HepG2 (cell line): ENCODE results near the gene KEL. TPM values are rescaled to one million over a fixed set of nuclear protein-coding genes. Genes with fewer than 3 reads are reported as not detected.

Experiments
- ATAC-seq: fragments of 200-7000 bp; cut with Tn5 transposase; 3 replicates; pipeline ENCODE4 v1.9.1; 2020; ENCODE audit warnings: mild to moderate bottlenecking, moderate library complexity
- BruUV-seq: library from RNA; stranded (reverse); fragments of 400-500 nt; replicated peaks from 2 replicates; lab custom pipeline; 2021; lab: Mats Ljungman, UMichigan
- CTCF ChIA-PET: fragments of 300-600 bp; formaldehyde crosslinking; extraction: SDS; loops from one replicate; lab custom pipeline; 2021; ENCODE audit warnings: low total read pairs, inconsistent platforms, low intra/inter-chr PET ratio; lab: Yijun Ruan, JAX
- POLR2A ChIA-PET: fragments of 350-600 bp; sonication (Branson Sonifier 250); formaldehyde crosslinking; loops from one replicate; lab custom pipeline; 2020; ENCODE audit warnings: antibody characterized with exemption, inconsistent platforms; lab: Yijun Ruan, JAX
- DNase-seq: peaks from one replicate; pipeline ENCODE4 v3.0.0-alpha.2; 2015; ENCODE audit warnings: low spot score
- FAIRE-seq: peaks from 3 replicates; lab custom pipeline; 2011; peaks lifted over from hg19 to GRCh38; lab: Jason Lieb, UNC
- H2AFZ ChIP-seq: one replicate; pipeline ENCODE4 v1.6.1; 2011; ENCODE audit warnings: low read length, inconsistent platforms
- H3K27ac ChIP-seq: fragments of 300-600 bp; 3 replicates; pipeline ENCODE4 v1.8.0; 2011; ENCODE audit warnings: mixed run types, mild to moderate bottlenecking, mixed read lengths, low read length, inconsistent platforms; ENCODE audit not compliant: insufficient read depth; ENCODE audit errors: extremely low read length
- H3K27me3 ChIP-seq, 2 experiments: fragments of 200-600 bp in 1 of 2; 2 replicates in 1 of 2; 3 replicates in 1 of 2; pipeline versions ENCODE4 v1.6.0 to v1.8.0; 2011; ENCODE audit warnings: low read length in 2 of 2, mild to moderate bottlenecking in 2 of 2, moderate library complexity in 2 of 2, inconsistent platforms in 1 of 2; ENCODE audit not compliant: insufficient read depth in 2 of 2, control insufficient read depth in 1 of 2
- H3K36me3 ChIP-seq, 2 experiments: fragments of 200-600 bp in 1 of 2; replicated peaks in 1 of 2; 2 replicates in 1 of 2; 3 replicates in 1 of 2; pipeline versions ENCODE4 v1.5.1 to v1.8.0; 2011; ENCODE audit warnings: low read length in 2 of 2, inconsistent platforms in 1 of 2; ENCODE audit not compliant: insufficient read depth in 2 of 2, control insufficient read depth in 1 of 2
- H3K4me1 ChIP-seq: 2 replicates; pipeline ENCODE4 v1.5.1; 2012; ENCODE audit warnings: low read length, inconsistent platforms; ENCODE audit not compliant: insufficient read depth
- H3K4me2 ChIP-seq: 2 replicates; pipeline ENCODE4 v1.6.0; 2011; ENCODE audit warnings: low read depth, low read length, inconsistent platforms
- H3K4me3 ChIP-seq, 3 experiments: fragments of 200-600 bp in 1 of 3; sonication (generic), shearing (Covaris generic) in 1 of 3; replicated peaks in 1 of 3; 2 replicates each; pipeline ENCODE4 v1.5.1; 2011 to 2016; ENCODE audit warnings: low read length in 3 of 3, inconsistent platforms in 2 of 3, low read depth in 2 of 3, mild to moderate bottlenecking in 2 of 3, control low read depth in 1 of 3, mixed read lengths in 1 of 3; ENCODE audit not compliant: insufficient read depth in 1 of 3
- H3K79me2 ChIP-seq: one replicate; pipeline ENCODE4 v1.6.1; 2011; ENCODE audit warnings: low read length, inconsistent platforms; ENCODE audit not compliant: insufficient read depth
- H3K9ac ChIP-seq: 2 replicates; pipeline ENCODE4 v1.6.0; 2011; ENCODE audit warnings: mild to moderate bottlenecking, low read depth, low read length, inconsistent platforms; ENCODE audit not compliant: insufficient read depth
- H3K9me3 ChIP-seq: 2 replicates; pipeline ENCODE4 v1.5.1; 2012; ENCODE audit warnings: mild to moderate bottlenecking, low read length
- H4K20me1 ChIP-seq: 2 replicates; pipeline ENCODE4 v1.6.0; 2011; ENCODE audit warnings: inconsistent platforms, mild to moderate bottlenecking, low read length, moderate library complexity; ENCODE audit not compliant: insufficient read depth
- SMARCC2 ChIP-seq: fragments of 450-650 bp; IDR thresholded peaks from 2 replicates; pipeline ENCODE4 v1.6.1; 2017; ENCODE audit warnings: antibody characterized with exemption, mild to moderate bottlenecking
- TRAFD1 ChIP-seq: sonication (generic); formaldehyde crosslinking; IDR thresholded peaks from 2 replicates; pipeline ENCODE4 v1.5.1; 2020; ENCODE audit warnings: missing genetic modification reagents, mild to moderate bottlenecking, borderline replicate concordance
- ZFP36 ChIP-seq: fragments of 150-350 bp; IDR thresholded peaks from 2 replicates; pipeline ENCODE4 v1.6.1; 2018; ENCODE audit warnings: borderline replicate concordance, low read length, low read depth; ENCODE audit not compliant: partially characterized antibody
- ZIK1 ChIP-seq: sonication (generic); formaldehyde crosslinking; IDR thresholded peaks from 2 replicates; pipeline ENCODE4 v1.5.0; 2020; ENCODE audit warnings: mild to moderate bottlenecking, low read depth, missing genetic modification reagents, borderline replicate concordance
- WGBS: methylation state at CpG from one replicate; pipeline ENCODE4 v1.1.6; 2017; ENCODE audit warnings: low lambda C conversion rate; 5-methylcytosine and 5-hydroxymethylcytosine counted together
- in situ Hi-C: cut with HindIII; loops from 2 replicates; pipeline ENCODE4 v1.10.0; 2017; ENCODE audit warnings: low pct_unique_long_range_greater_than_20kb; ENCODE audit not compliant: extremely low pct_ligation_motif_present
- intact Hi-C: fragments of 100-400 bp; cut with micrococcal nuclease; formaldehyde crosslinking; loops from one replicate; pipeline ENCODE4 v1.10.0; 2022; ENCODE audit not compliant: unreplicated experiment
- polyA plus RNA-seq, 8 experiments: library from polyadenylated mRNA; depleted of rRNA in 3 of 8; stranded (reverse) in 7 of 8; unstranded in 1 of 8; fragments of >200 nt; fragmentation: Illumina TruSeq in 4 of 8; extraction: Trizol in 4 of 8; gene quantifications; 2 replicates each; pipeline versions ENCODE4 v1.2.1 to v1.2.3, GENCODE V29; 2011 to 2016; ENCODE audit warnings: low read depth in 4 of 8, missing spikeins in 1 of 8, mixed read lengths in 1 of 8; ENCODE audit not compliant: insufficient read depth in 1 of 8
- total RNA-seq, 5 experiments: library from RNA; depleted of rRNA; stranded (reverse); fragments of >200 nt; fragmentation: Illumina TruSeq; extraction: Trizol; gene quantifications; 2 replicates each; pipeline ENCODE4 v1.2.3, GENCODE V29; 2016; ENCODE audit warnings: low read depth in 1 of 5

Gene KEL
- total and polyA plus RNA-seq, 2 of the 13 experiments (the other 11 are each of a cell fraction or from before 2014, with no cell fraction given), result 0.03 TPM; not detected in 1

GRCh38 chr7:142891490-142892082, 70.6 kb downstream of the KEL start:
- Histone ChIP-seq H3K4me2 (no peak overlapping the region), H2AFZ (no peak overlapping the region), H3K4me1 (no peaks in the 10 kb centered on the region), H3K36me3 (no peaks in the 10 kb centered on the region), H3K79me2 (no peaks in the 10 kb centered on the region), H3K27ac (no peak overlapping the region), H3K27me3 (no peaks in the 10 kb centered on the region; a peak in 1 of 5 replicates), H3K4me3 (no peak overlapping the region), H4K20me1 (no peaks in the 10 kb centered on the region), H3K9me3 (no peaks in the 10 kb centered on the region), H3K9ac (no peak overlapping the region)
- DNase-seq (no peak), ATAC-seq (no peak), FAIRE-seq (no peak)
- intact Hi-C loops, result no loop called here
- WGBS, result 35% methylated on average over 10 of the region's 10 CpGs
- no TSS peak for BruUV-seq
- POLR2A ChIA-PET, result no interaction called here
- CTCF ChIA-PET, result no interaction called here
- no peak for TF ChIP-seq SMARCC2
- TF ChIP-seq ZIK1 (CRISPR knock-in tag), result no peak
- TF ChIP-seq TRAFD1, result no peak
- TF ChIP-seq ZFP36, result no peak
- in situ Hi-C loops, result no loop called here

Other genes starting within 250 kb of the KEL start
- not detected in 2 replicates for gene PRSS1, start 212.9 kb downstream of the KEL start, total RNA-seq (2016; rRNA removed; fragmentation: Illumina TruSeq; extraction: Trizol)
- gene PRSS1, start 212.9 kb downstream of the KEL start, polyA plus RNA-seq (2011; rRNA removed), result not detected in 2 replicates
- not detected in 2 replicates for gene PRSS2, start 191.4 kb downstream of the KEL start, total RNA-seq (2016; rRNA removed; fragmentation: Illumina TruSeq; extraction: Trizol)
- not detected in 2 replicates for gene PRSS2, start 191.4 kb downstream of the KEL start, polyA plus RNA-seq (2011; rRNA removed)
- gene EPHB6, start 107.3 kb downstream of the KEL start, total RNA-seq (2016; rRNA removed; fragmentation: Illumina TruSeq; extraction: Trizol), result not detected in 2 replicates
- gene EPHB6, start 107.3 kb downstream of the KEL start, polyA plus RNA-seq (2011; rRNA removed), result not detected in 2 replicates
- not detected in 2 replicates for gene TRPV6, start 76.6 kb downstream of the KEL start, total RNA-seq (2016; rRNA removed; fragmentation: Illumina TruSeq; extraction: Trizol)
- not detected in 2 replicates for gene TRPV6, start 76.6 kb downstream of the KEL start, polyA plus RNA-seq (2011; rRNA removed)
- not detected in 2 replicates for gene TRPV5, start 28.6 kb downstream of the KEL start, total RNA-seq (2016; rRNA removed; fragmentation: Illumina TruSeq; extraction: Trizol)
- gene TRPV5, start 28.6 kb downstream of the KEL start, polyA plus RNA-seq (2011; rRNA removed), result not detected in 2 replicates
- gene LLCFC1, start 22.9 kb downstream of the KEL start, total RNA-seq (2016; rRNA removed; fragmentation: Illumina TruSeq; extraction: Trizol), result not detected in 2 replicates
- gene LLCFC1, start 22.9 kb downstream of the KEL start, polyA plus RNA-seq (2011; rRNA removed), result not detected in 2 replicates
- gene OR9A2, start 64.8 kb upstream of the KEL start, total RNA-seq (2016; rRNA removed; fragmentation: Illumina TruSeq; extraction: Trizol), result not detected in 2 replicates
- gene OR9A2, start 64.8 kb upstream of the KEL start, polyA plus RNA-seq (2011; rRNA removed), result not detected in 2 replicates
- gene OR6V1, start 90.0 kb upstream of the KEL start, total RNA-seq (2016; rRNA removed; fragmentation: Illumina TruSeq; extraction: Trizol), result not detected in 2 replicates
- gene OR6V1, start 90.0 kb upstream of the KEL start, polyA plus RNA-seq (2011; rRNA removed), result not detected in 2 replicates
- gene PIP, start 169.7 kb upstream of the KEL start, total RNA-seq (2016; rRNA removed; fragmentation: Illumina TruSeq; extraction: Trizol), result not detected in 2 replicates
- gene PIP, start 169.7 kb upstream of the KEL start, polyA plus RNA-seq (2011; rRNA removed), result not detected in 2 replicates
- not detected in 2 replicates for gene TAS2R39, start 221.1 kb upstream of the KEL start, total RNA-seq (2016; rRNA removed; fragmentation: Illumina TruSeq; extraction: Trizol)
- gene TAS2R39, start 221.1 kb upstream of the KEL start, polyA plus RNA-seq (2011; rRNA removed), result not detected in 2 replicates